ENCODE data around the gene SORL1. TPM values are rescaled to one million over a fixed set of nuclear protein-coding genes. Genes with fewer than 3 reads are reported as not detected.

SORL1 gene
- total RNA-seq, 1 donor from 2014 or later: 13.8 TPM

GRCh38 chr11:121550247-121551030, 98.3 kb downstream of the SORL1 start:
- Mint-ChIP-seq H3K4me3 (no peak overlapping the region), H3K27ac (ENCODE audit: unreplicated experiment) (no peak overlapping the region), H3K36me3 (ENCODE audit: low read depth) (peaks cover 4% of the 10 kb centered on the region), H3K9me3 (no peaks in the 10 kb centered on the region), H3K4me1 (peaks cover 39% of the 10 kb centered on the region), H3K27me3 (ENCODE audit: low read depth) (no peaks in the 10 kb centered on the region)
- TF ChIP-seq CTCF (conservative IDR thresholded peaks at IDR 0.05): no peak
- no peak for DNase-seq (ENCODE audit: low read depth, low spot score)

GRCh38 chr11:121551463-121551862, 99.3 kb downstream of the SORL1 start:
- no peak overlapping the region for H3K27ac Mint-ChIP-seq (ENCODE audit: unreplicated experiment)
- peaks cover 4% of the 10 kb centered on the region for H3K36me3 Mint-ChIP-seq (ENCODE audit: low read depth)
- H3K27me3 Mint-ChIP-seq (ENCODE audit: low read depth): no peaks in the 10 kb centered on the region
- H3K4me1 Mint-ChIP-seq: peaks cover 46% of the 10 kb centered on the region
- TF ChIP-seq CTCF (conservative IDR thresholded peaks at IDR 0.05): no peak
- no peaks in the 10 kb centered on the region for H3K9me3 Mint-ChIP-seq
- H3K4me3 Mint-ChIP-seq: no peak overlapping the region
- DNase-seq (ENCODE audit: low read depth, low spot score): no peak

GRCh38 chr11:121552154-121552553, 100.0 kb downstream of the SORL1 start:
- DNase-seq (ENCODE audit: low read depth, low spot score): no peak
- no peak for TF ChIP-seq CTCF (conservative IDR thresholded peaks at IDR 0.05)
- Mint-ChIP-seq H3K27ac (ENCODE audit: unreplicated experiment) (no peak overlapping the region), H3K4me1 (peaks cover 46% of the 10 kb centered on the region), H3K27me3 (ENCODE audit: low read depth) (no peaks in the 10 kb centered on the region), H3K4me3 (peak overlapping the region; percentile 8), H3K9me3 (no peaks in the 10 kb centered on the region), H3K36me3 (ENCODE audit: low read depth) (peaks cover 6% of the 10 kb centered on the region)

GRCh38 chr11:121552644-121553043, 100.5 kb downstream of the SORL1 start:
- Mint-ChIP-seq H3K36me3 (ENCODE audit: low read depth) (peaks cover 6% of the 10 kb centered on the region), H3K4me3 (no peak overlapping the region), H3K4me1 (peaks cover 46% of the 10 kb centered on the region), H3K27me3 (ENCODE audit: low read depth) (no peaks in the 10 kb centered on the region), H3K9me3 (no peaks in the 10 kb centered on the region), H3K27ac (ENCODE audit: unreplicated experiment) (no peak overlapping the region)
- TF ChIP-seq CTCF (conservative IDR thresholded peaks at IDR 0.05): no peak
- DNase-seq (ENCODE audit: low read depth, low spot score): no peak

- no peak for DNase-seq (ENCODE audit: low read depth, low spot score)
- Mint-ChIP-seq H3K4me3 (no peak overlapping the region), H3K4me1 (peaks cover 46% of the 10 kb centered on the region), H3K36me3 (ENCODE audit: low read depth) (peaks cover 6% of the 10 kb centered on the region), H3K27ac (ENCODE audit: unreplicated experiment) (no peak overlapping the region), H3K27me3 (ENCODE audit: low read depth) (no peaks in the 10 kb centered on the region), H3K9me3 (no peaks in the 10 kb centered on the region)
- no peak for TF ChIP-seq CTCF (conservative IDR thresholded peaks at IDR 0.05)
Measured at GRCh38 chr11:121553389-121553788, 101.3 kb downstream of the SORL1 start.

Measured in neural crest cell (in vitro differentiated cells).